NT2/D1 (cell line): ENCODE data around the gene PCDHB4.

Experiments
- SUZ12 ChIP-seq: IDR thresholded peaks from 2 replicates; pipeline ENCODE4 v1.6.1; 2011; ENCODE audit not compliant: insufficient read length, insufficient read depth; ENCODE audit errors: extremely low read depth
- YY1 ChIP-seq: IDR thresholded peaks from 2 replicates; pipeline ENCODE4 v1.6.1; 2011; ENCODE audit not compliant: insufficient read length, insufficient read depth
- ZNF274 ChIP-seq: IDR thresholded peaks from 2 replicates; pipeline ENCODE4 v1.6.1; 2011; ENCODE audit warnings: mild to moderate bottlenecking, low read depth, low read length

DNA sequence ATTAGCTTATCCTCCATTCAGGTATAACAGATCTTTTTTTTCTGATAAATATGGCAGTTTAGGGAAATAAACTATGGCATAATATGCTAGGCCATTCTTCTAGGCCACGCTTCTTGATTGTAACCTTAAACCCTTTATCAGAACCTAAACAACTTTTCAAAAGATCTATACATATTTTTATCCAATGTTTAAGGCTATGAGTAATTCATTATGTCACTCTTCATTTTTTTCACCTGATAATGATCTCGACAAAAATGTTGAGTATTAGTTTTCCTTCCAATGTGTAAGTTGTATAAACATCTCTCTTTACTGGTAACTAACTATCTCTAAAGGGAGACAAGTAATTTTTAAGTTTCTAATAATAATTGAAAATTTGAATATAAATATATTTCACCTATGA, 2.4 kb upstream of the PCDHB4 start:
- TF ChIP-seq SUZ12 = no peak
- no peak for TF ChIP-seq ZNF274
- TF ChIP-seq YY1 = no peak
